ENCODE results near the gene CABP4. TPM values are rescaled to one million over a fixed set of nuclear protein-coding genes. Genes with fewer than 3 reads are reported as not detected.

The CABP4 gene
- total RNA-seq, 1 experiment from 2014 or later: 24.8 TPM

GRCh38 chr11:67494371-67495233 is 39.4 kb downstream of the CABP4 start:
- BruUV-seq (replicated peaks): no TSS peak
- CTCF ChIA-PET: interaction anchor here (0.5 kb wide), 1 partner anchor 12 kb away, joined by 4 read pairs; the partner anchor contains the start of gene AIP
- no peak overlapping the region for H3K4me3 Mint-ChIP-seq (ENCODE audit: low read depth, unreplicated experiment)
- intact Hi-C loops (cut with micrococcal nuclease; ENCODE audit: unreplicated experiment): no loop called here
- no peak for TF ChIP-seq CTCF (IDR thresholded peaks at IDR 0.05; ENCODE audit: unreplicated experiment)
- DNase-seq: no peak
- peaks cover 65% of the 10 kb centered on the region for H3K36me3 Mint-ChIP-seq (ENCODE audit: insufficient read depth, unreplicated experiment)
- no peaks in the 10 kb centered on the region for H3K4me1 Mint-ChIP-seq (ENCODE audit: low read depth, unreplicated experiment)
- no peaks in the 10 kb centered on the region for H3K27me3 Mint-ChIP-seq (ENCODE audit: unreplicated experiment)
- no peaks in the 10 kb centered on the region for H3K9me3 Mint-ChIP-seq (ENCODE audit: low read depth, unreplicated experiment)
- H3K27ac Mint-ChIP-seq (ENCODE audit: unreplicated experiment): no peak overlapping the region

GRCh38 chr11:67495234-67496005 is 40.3 kb downstream of the CABP4 start:
- BruUV-seq (replicated peaks): no TSS peak
- no peak overlapping the region for H3K27ac Mint-ChIP-seq (ENCODE audit: unreplicated experiment)
- intact Hi-C loops (cut with micrococcal nuclease; ENCODE audit: unreplicated experiment): no loop called here

GRCh38 chr11:67496113-67496512 is 41.0 kb downstream of the CABP4 start:
- CTCF ChIA-PET: no interaction called here

More at GRCh38 chr11:67495234-67496005, 40.3 kb downstream of the CABP4 start:
- Mint-ChIP-seq H3K4me3 (ENCODE audit: low read depth, unreplicated experiment) (no peak overlapping the region), H3K4me1 (ENCODE audit: low read depth, unreplicated experiment) (no peaks in the 10 kb centered on the region), H3K36me3 (ENCODE audit: insufficient read depth, unreplicated experiment) (peaks cover 63% of the 10 kb centered on the region), H3K9me3 (ENCODE audit: low read depth, unreplicated experiment) (no peaks in the 10 kb centered on the region), H3K27me3 (ENCODE audit: unreplicated experiment) (no peaks in the 10 kb centered on the region)
- CTCF ChIA-PET: interaction anchor here (0.5 kb wide), 1 partner anchor 13 kb away, joined by 4 read pairs; the partner anchor contains the start of gene AIP
- no peak for TF ChIP-seq CTCF (IDR thresholded peaks at IDR 0.05; ENCODE audit: unreplicated experiment)
- no peak for DNase-seq

More at GRCh38 chr11:67496113-67496512, 41.0 kb downstream of the CABP4 start:
- TF ChIP-seq CTCF (IDR thresholded peaks at IDR 0.05; ENCODE audit: unreplicated experiment): no peak
- H3K27me3 Mint-ChIP-seq (ENCODE audit: unreplicated experiment): no peaks in the 10 kb centered on the region
- peaks cover 63% of the 10 kb centered on the region for H3K36me3 Mint-ChIP-seq (ENCODE audit: insufficient read depth, unreplicated experiment)
- no peak overlapping the region for H3K27ac Mint-ChIP-seq (ENCODE audit: unreplicated experiment)
- no TSS peak for BruUV-seq (replicated peaks)
- intact Hi-C loops (cut with micrococcal nuclease; ENCODE audit: unreplicated experiment): no loop called here
- no peak for DNase-seq
- no peak overlapping the region for H3K4me3 Mint-ChIP-seq (ENCODE audit: low read depth, unreplicated experiment)
- H3K9me3 Mint-ChIP-seq (ENCODE audit: low read depth, unreplicated experiment): no peaks in the 10 kb centered on the region
- no peaks in the 10 kb centered on the region for H3K4me1 Mint-ChIP-seq (ENCODE audit: low read depth, unreplicated experiment)
